ENCODE data around the gene GLRA1. TPM values are rescaled to one million over a fixed set of nuclear protein-coding genes. Genes with fewer than 3 reads are reported as not detected.

The GLRA1 gene
- not detected in 2 replicates for total RNA-seq

GRCh38 chr5:151924564-151925301, at the start of gene GLRA1:
Gene GLRA1 (minus strand): TSS chr5:151924851. CDS start chr5:151924549, 302 bp downstream.

Small RNA genes within 50 kb of the gene (small RNA-seq; reads per million reads assigned to genes)
- 0.23 reads per million for gene RNA5SP198 (ENCODE audit: low replicate concordance)

Other genes with a start within 250 kb of the GLRA1 start
- 1,482 and 1,594 TPM in 2 replicates for gene SPARC, start 237.9 kb downstream of the GLRA1 start, total RNA-seq
- gene ATOX1, start 166.2 kb downstream of the GLRA1 start, total RNA-seq, result 42.4 and 59.3 TPM in 2 replicates
- 118 and 307 TPM in 2 replicates for gene G3BP1, start 152.9 kb downstream of the GLRA1 start, total RNA-seq